Renal cortical epithelial cell (primary cell): ENCODE results near the gene FNIP2. TPM values are rescaled to one million over a fixed set of nuclear protein-coding genes. Genes with fewer than 3 reads are reported as not detected.
A peak's percentile ranks its signal among the peaks of the same experiment; 100 is the strongest.

Experiments
- DNase-seq: peaks from one replicate; pipeline ENCODE4 v3.0.0-alpha.2; 2011; ENCODE audit warnings: low read depth
- total RNA-seq: library from RNA; depleted of rRNA; stranded (reverse); fragments of >200 nt; gene quantifications from 2 replicates; pipeline ENCODE4 v1.2.3, GENCODE V29; 2014

The FNIP2 gene
- total RNA-seq, 1 donor from 2014 or later = 143 TPM

GRCh38 chr4:158836828-158837449 is 68.1 kb downstream of the FNIP2 start:
- no peak for DNase-seq

- DNase-seq = no peak
Observed at GRCh38 chr4:158837527-158838141, 68.8 kb downstream of the FNIP2 start.

DNA sequence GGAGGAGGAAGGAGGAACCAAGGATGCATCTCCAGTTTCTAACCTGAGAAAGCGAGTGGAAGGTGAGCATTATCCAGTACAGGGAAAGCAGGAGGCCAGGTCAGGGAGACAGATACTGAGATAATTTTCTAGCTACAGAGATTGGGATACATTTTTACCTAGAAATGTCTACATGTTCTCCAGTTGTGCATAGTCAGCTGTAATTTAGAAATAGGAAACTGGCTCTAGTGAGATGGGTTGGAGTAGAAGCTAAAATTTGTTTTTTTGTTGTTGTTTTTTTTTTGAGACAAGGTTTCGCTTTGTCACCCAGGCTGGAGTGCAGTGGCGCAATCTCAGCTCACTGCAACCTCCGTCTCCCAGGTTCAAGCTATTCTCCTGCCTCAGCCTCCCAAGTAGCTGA is 71.3 kb downstream of the FNIP2 start:
- no peak for DNase-seq

DNA sequence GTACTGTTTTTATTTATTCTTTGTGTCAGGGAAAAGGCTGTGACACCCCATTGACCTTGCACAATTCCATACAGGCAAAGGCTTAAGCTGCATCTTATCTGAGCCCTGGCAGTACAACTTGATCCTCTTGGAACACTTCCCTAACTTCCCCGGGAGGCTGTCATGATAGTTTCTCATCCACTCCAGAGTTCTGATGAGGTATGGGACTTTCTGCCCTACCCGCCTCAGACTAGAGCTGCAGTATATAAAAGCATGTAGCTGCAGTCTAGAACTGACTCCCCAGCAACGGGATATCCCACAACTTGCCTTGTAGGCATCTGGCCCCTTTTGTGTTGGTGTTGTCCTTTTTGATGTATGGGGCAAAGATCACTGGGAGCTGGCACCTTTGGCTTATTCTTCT is 72.7 kb downstream of the FNIP2 start:
- no peak for DNase-seq

- DNase-seq = no peak
Observed at GRCh38 chr4:158845311-158846041, 76.7 kb downstream of the FNIP2 start.

DNA sequence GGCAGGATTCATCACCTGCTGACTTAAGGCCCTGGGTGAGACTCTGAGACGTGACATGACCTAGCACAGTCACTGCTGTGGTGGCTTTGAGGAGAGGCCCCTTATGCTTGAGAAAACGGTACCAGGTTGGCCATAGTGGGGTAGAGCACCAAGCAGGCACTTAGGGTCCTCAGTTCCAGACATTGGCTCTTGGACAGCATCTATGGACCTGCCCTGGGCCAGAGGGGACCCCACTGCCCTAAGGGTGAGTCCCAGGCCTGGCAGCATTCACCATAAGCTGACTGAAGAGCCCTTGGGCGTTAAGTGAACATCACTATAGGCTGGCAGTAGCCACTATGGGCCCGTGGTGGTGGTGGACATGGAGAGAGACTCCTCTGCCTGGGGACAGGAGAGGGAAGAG is 78.7 kb downstream of the FNIP2 start:
- no peak for DNase-seq

- DNase-seq = no peak
Observed at GRCh38 chr4:158849681-158850080, 80.9 kb downstream of the FNIP2 start.

GRCh38 chr4:158850371-158850770 is 81.5 kb downstream of the FNIP2 start:
- no peak for DNase-seq

DNA sequence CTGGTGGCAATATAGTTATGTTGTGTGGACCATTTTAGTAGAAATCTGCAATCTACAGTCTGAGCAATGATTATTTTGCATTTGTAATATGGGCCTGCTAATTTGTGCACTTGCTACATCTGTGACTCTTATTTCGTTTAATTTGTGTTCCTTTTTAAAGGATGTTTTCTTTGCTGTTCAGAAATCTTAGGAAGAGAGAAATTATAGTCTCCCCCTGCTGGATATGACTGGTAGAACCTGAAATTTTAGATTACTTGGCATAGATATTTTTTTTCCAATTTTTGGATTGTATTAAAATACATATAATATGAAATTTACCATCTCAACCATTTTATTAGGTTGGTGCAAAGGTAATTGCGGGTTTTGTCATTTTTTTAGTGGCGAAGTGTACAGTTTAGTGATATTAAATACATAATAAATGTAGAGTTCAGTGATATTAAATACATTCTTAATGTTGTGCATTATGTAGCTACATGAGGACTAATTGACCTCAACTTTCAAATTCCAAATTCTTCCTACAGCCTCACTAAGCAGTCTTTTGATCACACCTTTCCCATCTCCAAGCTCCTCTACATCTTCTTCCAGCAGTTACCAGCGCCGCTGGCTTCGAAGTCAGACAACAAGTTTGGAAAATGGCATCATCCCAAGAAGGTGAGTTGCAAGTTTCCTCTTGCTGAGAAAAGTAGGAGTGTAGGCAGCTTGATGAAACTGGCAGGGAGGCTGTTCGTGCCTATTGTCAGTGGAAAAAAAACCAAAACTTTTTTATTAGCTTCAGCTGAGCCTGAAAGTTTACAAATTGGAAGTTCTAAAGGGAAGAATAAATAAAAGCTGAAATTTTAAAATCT is 82.2 kb downstream of the FNIP2 start:
- DNase-seq = peak; percentile 50

DNA sequence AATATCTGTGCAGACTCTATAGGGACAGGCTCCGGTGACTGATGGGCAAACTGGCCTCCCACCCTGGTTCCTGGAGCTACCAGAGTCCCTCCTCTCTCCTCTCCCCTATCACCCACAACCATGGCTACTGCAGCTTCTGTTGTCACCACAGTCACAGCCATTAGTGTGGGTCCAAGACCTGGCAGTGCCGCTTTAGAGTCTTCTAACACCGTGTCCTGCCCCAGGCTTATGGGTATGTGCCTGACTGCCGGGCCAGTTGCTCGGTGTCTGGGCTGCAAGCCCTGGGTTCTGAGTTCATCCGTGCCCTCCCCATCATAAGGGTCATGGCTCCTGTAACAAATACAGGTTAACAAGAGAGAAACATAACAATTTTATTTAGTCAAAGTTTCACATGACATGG is 85.4 kb downstream of the FNIP2 start:
- DNase-seq = no peak

- DNase-seq = peak; percentile 47
Observed at GRCh38 chr4:158856852-158857251, 88.0 kb downstream of the FNIP2 start.

- no peak for DNase-seq
Observed at GRCh38 chr4:158857951-158858350, 89.1 kb downstream of the FNIP2 start.

GRCh38 chr4:158858410-158859199 is 89.8 kb downstream of the FNIP2 start:
- DNase-seq = no peak

- peak; percentile 21 for DNase-seq
Observed at GRCh38 chr4:158859661-158860060, 90.8 kb downstream of the FNIP2 start.

- DNase-seq = no peak
Observed at GRCh38 chr4:158860856-158861255, 92.0 kb downstream of the FNIP2 start.

GRCh38 chr4:158861281-158861680 is 92.5 kb downstream of the FNIP2 start:
- no peak for DNase-seq

DNA sequence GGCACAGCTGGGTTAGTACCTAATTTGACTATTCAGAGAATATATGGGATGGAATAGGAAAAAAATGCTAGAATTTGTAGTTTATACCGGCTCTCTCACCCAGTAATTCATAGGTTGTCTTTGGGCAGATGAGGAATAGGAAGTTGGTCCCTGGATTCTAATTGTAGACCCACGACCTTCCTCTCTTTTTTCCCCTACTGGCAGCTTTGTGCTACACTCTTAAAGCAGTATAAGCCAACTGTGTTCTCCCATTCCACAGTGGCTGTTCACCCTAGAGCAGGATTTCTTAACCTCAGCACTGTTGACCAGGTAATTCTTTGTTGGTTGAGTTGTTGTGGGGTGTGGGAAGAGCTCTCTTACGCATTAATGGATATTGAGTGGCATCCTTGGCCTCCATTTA is 92.9 kb downstream of the FNIP2 start:
- no peak for DNase-seq

GRCh38 chr4:158863296-158863695 is 94.5 kb downstream of the FNIP2 start:
- no peak for DNase-seq

- no peak for DNase-seq
Observed at GRCh38 chr4:158865520-158866177, 96.8 kb downstream of the FNIP2 start.

GRCh38 chr4:158869001-158869400 is 100.2 kb downstream of the FNIP2 start:
- no peak for DNase-seq

GRCh38 chr4:158869761-158870160 is 100.9 kb downstream of the FNIP2 start:
- no peak for DNase-seq
